HG03095 (cell line): ENCODE data around the gene NDOR1.

Source experiments
- ATAC-seq: cut with Tn5 transposase; IDR thresholded peaks from one replicate; pipeline ENCODE4 v1.9.1; 2021; ENCODE audit warnings: moderate library complexity; ENCODE audit not compliant: unreplicated experiment

NDOR1 gene

DNA sequence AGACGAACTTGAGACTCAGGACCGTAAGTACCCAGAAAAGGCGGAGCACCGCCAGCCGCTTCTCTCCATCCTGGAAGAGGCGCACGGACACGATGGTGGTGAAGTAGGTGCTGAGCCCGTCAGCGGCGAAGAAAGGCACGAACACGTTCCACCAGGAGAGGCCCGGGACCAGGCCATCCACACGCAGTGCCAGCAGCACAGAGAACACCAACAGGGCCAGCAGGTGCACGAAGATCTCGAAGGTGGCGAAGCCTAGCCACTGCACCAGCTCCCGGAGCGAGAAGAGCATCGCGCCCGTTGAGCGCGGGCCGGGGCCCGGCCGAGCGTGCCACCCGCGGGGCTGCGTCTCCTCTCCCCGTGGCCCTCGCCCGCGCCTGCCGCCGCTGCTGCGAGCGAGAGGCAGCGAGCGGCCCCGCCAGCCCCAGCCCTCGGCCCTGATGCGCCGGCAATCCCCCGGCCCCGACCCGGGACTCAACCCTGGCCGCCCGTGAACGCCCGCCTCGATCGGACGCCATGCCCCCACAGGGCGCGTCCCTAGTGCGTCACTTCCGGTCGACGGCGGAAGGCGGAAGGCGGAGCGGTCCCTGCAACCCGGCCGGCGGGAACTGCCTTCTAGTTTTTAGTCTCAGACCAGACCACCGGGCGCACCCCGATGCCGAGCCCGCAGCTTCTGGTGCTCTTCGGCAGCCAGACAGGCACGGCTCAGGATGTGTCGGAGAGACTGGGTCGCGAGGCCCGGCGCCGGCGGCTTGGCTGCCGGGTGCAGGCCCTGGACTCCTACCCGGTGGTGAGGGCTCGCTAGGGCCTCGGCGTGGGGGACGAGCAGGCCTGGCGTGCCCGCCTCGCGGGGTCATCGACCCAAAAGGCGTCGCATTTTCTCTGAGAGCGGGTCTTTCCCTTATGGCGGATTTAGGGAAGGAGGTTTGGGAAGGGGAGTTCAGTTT lies at the start of gene NDOR1, which contains the start of gene TMEM203:
TSS of gene NDOR1 (plus strand) at position 575 of the 944 bp plus-strand sequence. CDS start at position 653, 78 bp downstream.
TSS of gene TMEM203 (minus strand) at position 523 of the 944 bp plus-strand sequence. CDS start at position 289, 234 bp downstream.
- ATAC-seq, result no peak

DNA sequence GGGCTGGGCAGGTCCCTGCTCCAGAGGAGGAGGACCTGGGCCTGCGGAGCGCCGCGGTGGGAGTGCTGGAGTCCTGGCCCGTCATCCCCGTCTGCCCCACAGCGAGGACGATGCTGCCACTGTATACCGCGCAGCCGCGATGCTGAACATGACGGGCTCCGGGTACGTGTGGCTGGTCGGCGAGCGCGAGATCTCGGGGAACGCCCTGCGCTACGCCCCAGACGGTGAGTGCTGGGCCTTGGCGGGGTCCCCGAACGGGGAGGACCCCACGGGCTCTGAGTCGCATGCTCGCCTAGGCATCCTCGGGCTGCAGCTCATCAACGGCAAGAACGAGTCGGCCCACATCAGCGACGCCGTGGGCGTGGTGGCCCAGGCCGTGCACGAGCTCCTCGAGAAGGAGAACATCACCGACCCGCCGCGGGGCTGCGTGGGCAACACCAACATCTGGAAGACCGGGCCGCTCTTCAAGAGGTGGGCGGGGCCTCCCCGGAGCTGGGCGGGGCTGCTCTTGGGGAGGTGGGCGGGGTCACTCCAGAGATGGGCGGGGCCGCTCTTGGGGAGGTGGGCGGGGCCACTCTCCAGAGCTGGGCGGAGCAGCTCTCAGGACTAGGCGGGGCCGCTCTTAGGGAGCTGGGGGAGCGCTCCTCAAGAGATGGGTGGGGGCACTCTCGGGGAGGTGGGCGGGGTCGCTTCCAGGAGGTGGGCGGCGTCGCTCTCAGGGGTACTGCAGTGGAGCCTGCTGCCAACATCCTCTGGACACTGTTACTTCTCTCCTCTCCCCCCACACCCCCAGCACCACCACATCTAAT lies 48.7 kb upstream of the NDOR1 start:
- no peak for ATAC-seq

DNA sequence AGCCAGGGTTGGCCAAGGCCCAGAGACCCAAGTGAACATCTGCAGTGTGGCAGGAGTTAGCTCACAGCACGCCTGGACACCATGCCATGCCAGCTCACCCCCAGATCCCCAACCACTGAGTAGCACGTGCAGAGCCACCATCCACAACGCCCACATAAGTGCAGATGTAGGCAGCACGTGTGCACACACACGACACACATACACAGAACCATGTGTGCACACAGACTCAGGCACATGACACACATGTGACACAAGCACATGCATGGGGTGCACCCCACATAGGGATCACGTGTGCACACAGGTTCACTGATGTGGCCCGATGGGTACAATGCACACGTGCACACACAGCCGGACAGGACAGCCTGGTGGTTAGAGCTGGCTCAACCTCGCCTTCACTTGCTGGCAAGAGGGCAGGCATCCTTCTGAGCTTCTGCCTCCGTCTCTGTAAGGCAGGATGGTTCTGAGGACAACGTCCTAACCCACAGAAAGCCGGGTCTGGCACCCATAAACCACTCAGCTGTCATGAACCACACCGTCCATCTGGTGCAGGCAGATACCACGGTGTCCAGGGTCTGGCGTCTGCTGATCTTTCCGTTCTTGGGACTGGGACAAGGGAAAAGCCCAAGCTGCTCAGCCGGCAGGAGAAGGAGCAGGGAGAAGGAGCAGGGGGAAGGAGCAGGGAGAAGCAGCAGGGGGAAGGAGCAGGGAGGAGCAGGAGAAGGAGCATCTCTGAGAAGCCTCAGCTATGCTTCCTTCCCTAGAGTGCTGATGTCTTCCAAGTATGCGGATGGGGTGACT lies 47.7 kb upstream of the NDOR1 start:
- no peak for ATAC-seq

DNA sequence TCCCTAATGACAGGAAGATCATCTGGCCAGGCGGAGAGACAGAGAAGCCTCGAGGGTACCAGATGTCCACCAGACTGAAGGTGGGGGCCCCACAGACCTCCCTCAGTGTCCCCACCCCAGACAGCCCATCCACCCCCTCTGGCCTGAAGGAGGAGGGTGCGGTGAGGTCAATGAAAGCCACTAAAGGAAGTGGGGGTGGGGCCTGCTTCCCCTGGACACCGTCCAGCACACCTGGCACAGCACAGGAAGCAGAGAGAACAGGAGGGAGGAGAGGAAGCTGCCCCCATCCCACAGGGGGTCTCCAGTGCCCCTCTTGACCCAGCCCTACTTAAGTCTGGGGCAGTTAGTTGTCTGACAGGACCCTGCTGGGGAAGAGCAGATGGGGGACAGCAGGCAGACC lies 46.9 kb upstream of the NDOR1 start:
- ATAC-seq, result no peak

DNA sequence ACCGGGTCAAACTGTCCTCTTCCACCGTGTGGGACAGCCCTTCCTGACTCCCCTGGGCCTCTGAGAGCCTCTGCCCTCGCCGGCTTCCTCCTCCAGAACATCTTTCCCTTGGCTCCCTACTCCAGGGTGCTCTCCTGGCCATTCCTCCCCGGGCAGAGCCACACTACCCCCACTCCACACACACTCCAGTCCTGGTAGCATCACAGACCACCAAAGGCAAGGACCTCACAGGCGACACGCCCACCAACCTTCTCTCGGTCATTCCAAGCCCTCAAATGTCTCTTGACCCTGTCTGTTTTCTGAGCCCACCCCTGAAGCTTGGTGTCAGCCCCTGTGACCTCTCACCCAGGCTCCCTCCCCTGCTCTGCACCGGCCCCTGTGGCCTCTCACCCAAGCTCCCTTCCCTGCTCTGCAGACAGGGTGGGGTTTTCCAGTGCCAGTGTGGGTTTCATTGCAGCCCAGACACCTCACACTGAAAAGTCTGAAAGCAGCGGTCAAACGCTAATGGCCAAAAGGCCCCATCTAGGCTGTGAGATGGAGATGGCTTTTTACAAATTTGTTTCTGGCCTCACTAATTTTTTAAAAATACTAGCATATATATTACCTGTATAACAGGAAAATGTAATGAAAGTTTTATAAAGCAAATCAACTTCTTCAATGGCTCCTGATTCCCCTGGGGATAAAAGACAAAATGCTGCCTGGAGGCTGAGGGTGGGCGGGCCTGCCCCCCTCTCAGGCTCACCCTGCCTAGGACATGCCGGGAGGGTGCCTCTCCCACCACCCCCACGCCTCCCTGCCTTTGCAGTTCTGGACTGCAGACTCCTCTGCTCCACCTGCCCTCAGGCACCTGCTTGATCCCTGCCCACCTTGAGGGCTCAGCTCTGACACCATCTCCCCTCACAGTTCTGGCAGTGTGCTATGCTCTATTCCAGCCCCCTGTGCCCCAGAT lies 46.1 kb upstream of the NDOR1 start:
- ATAC-seq, result no peak

DNA sequence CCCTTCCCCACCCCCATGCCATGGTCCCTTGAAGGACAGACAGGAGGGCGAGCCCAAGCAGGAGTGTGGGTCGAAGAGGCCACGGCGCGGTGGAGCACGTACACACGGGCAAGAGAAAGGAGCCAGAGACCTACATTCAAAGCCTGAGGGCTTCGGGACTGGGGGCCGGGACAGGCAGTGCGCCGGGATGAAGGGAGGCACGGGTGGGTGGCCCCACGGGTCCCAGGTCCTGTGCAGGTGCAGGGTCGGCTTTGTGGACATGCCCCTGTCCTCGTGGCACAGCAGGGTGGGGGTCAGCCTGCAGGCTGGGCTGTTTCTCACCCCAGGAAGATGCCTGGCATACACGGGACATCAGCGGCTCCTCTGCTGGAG lies 45.5 kb upstream of the NDOR1 start:
- ATAC-seq, result no peak

DNA sequence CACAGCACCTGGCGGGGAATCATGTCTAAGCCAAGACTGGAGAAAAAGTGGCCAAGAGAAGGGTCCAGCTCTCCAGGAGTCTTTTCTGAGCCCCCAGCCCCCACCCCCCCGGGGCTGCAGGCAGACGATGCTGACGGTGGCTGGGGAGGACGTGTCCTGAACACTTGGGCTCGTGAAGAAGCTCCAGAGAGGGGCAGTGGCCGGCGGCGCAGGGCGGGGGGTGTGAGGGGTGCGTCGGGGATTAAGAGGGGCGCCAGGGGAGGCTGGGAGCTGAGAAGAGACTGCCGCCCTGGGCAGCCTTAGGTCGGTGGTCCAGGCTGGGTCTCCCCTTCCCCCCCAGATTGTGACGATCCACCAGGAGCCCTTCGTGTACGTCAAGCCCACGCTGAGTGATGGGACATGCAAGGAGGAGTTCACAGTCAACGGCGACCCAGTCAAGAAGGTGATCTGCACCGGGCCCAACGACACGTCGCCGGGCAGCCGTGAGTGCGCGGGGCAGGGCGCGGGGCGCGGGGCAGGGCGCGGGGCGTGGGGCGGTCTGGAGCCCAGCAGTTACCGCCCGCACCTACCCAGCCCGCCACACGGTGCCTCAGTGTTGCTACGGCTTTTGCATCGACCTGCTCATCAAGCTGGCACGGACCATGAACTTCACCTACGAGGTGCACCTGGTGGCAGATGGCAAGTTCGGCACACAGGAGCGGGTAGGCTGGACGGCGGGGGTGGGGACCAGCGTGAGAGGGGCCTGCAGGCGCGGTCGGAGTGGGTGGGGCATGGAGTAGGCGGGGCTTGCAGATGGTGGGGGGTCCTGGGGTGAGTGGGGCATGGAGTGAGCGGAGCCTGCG lies 44.6 kb upstream of the NDOR1 start:
- ATAC-seq, result no peak

DNA sequence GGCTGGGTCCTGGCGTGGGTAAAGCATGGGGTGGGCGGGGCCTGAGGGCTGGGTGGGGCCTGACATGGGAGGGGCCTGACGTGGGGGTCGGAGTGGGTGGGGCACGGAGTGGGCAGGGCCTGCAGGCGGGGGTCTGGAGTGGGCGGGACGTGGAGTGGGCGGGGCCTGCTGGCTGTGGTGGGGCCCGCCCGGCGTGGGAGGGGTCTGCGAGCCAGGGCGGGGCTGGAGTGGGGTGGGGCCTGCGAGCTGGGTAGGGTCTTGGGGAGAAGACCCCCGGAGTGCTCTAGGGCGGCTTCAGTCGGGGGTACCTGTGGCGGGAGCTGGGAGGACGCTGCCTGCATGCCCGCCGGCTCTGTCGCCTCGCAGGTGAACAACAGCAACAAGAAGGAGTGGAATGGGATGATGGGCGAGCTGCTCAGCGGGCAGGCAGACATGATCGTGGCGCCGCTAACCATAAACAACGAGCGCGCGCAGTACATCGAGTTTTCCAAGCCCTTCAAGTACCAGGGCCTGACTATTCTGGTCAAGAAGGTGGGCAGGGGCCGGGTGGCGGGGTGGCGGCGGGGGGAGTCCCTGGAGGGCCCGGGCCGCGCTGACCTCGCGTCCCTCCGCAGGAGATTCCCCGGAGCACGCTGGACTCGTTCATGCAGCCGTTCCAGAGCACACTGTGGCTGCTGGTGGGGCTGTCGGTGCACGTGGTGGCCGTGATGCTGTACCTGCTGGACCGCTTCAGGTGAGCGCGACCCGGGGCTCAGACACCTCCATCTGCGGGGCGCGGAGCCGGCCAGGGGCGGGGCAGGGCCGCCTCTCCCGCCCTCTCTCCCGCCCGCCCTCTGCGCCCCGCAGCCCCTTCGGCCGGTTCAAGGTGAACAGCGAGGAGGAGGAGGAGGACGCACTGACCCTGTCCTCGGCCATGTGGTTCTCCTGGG lies 43.7 kb upstream of the NDOR1 start:
- ATAC-seq, result no peak

DNA sequence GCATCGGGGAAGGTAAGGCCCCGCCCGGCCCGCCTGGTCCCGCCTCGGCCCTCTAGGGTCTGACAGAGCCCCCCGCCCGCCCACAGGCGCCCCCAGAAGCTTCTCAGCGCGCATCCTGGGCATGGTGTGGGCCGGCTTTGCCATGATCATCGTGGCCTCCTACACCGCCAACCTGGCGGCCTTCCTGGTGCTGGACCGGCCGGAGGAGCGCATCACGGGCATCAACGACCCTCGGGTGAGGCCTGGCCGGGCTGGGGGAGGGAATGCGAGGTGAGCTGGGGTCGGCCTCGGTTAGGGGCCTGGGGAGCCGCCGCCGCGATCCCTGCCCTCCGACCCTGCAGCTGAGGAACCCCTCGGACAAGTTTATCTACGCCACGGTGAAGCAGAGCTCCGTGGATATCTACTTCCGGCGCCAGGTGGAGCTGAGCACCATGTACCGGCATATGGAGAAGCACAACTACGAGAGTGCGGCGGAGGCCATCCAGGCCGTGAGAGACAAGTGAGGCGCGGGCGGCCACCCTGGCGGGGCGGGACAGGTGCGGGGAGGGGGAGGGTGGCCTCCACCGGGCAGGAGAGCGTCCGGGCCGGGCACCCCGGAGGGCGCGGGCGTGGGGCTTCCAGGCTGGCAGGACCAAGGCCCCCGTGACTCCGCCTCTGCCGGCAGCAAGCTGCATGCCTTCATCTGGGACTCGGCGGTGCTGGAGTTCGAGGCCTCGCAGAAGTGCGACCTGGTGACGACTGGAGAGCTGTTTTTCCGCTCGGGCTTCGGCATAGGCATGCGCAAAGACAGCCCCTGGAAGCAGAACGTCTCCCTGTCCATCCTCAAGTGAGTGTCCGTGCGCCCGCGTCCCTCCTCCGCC lies 42.8 kb upstream of the NDOR1 start:
- ATAC-seq, result no peak

DNA sequence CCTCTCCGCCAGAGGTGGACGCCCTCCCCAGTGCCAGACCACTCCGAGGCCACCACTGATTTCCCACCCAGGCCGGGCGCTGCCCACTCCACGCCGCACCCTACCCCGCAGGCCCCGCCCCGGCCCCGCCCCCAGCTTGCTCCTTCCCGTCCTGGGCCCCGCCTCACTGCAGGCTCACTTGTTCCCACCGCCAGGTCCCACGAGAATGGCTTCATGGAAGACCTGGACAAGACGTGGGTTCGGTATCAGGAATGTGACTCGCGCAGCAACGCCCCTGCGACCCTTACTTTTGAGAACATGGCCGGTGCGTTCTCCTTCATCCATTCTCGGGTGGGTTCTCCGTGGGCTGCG lies 42.2 kb upstream of the NDOR1 start:
- ATAC-seq, result no peak

DNA sequence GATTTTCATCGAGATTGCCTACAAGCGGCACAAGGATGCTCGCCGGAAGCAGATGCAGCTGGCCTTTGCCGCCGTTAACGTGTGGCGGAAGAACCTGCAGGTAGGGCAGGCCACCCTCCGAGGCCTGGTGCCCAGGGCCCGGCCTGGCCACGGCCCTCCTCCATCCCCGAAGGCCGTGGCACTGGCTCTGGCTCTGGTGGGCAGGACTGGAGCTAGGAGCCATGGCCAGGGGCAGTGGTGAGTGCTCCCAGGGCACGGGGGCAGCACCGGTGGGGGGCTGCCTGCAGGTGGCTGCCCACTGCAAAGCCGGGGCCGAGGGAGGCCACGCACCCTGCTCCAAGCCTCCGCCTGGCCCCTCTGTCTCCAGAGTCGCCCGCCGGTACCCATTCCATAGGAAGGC lies 41.7 kb upstream of the NDOR1 start:
- ATAC-seq, result no peak

DNA sequence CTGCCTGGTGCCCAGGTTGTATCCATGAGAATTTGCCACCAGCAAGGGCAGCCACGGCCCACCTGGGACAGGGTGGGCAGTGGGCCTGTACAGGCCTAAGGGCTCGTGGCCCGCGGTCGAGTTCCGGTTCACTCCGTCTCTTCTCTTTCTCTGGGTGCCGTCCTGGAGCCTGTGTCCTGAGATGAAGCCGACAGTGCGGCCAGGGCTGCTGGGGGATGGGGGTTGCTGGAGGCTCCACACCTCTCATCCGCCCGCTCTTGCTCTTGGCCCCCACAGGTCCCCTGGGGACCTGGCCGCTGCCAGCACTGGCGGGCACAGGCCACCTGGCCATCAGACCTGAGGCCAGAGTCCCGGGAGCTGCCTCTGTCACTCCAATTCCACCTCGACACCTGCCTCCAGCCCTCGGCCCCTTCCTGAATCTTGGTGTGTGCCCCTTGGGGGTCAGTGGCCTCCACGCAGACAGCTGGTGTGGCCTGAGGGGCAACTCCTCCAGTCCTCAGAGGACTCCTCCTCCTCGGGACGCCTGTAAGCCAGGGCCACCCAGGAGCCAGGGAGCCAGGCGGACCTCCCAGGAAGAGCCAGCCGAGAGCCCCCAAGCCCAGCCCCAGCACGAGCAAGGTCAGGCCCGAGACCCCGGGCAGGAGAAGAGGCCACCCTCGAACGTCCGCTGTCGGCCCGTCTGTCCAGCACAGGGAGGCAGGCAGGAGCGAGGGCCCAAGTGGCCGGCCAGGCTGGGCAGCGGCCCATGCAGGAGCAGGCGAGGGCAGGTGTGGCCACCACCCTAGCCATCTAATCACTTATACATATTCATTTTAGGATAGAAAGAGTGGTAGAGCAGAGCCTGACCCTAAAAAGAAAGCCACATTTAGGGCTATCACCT lies 40.9 kb upstream of the NDOR1 start:
- no peak for ATAC-seq

DNA sequence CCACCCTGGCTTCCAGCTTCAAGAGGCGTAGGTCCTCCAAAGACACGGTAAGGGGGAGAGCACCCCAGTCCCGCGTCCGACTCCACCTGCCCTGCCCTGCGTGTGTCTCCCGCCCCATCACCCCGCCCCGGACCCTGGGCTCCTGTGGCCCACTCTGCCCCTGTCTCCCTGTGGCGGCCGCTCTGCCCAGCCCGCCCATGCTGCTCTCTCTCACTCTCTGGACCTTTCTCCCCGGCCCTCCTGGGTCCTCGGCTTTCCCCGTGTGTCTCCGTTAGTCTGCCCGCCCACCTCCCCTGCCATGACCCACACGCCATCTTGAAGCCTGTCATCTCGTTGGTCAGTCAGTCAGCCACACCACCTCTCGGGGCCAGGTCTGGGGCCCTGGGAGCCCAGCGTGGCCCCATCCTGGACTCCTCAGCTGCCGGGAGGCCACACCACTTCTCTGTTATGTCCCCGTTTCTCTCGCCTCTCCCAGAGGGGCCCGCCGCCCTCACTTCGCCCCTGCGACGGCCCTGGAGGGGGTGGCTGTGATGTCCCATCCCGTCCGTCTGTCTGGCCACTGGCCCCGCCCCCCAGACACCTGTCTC lies 40.2 kb upstream of the NDOR1 start:
- no peak for ATAC-seq

DNA sequence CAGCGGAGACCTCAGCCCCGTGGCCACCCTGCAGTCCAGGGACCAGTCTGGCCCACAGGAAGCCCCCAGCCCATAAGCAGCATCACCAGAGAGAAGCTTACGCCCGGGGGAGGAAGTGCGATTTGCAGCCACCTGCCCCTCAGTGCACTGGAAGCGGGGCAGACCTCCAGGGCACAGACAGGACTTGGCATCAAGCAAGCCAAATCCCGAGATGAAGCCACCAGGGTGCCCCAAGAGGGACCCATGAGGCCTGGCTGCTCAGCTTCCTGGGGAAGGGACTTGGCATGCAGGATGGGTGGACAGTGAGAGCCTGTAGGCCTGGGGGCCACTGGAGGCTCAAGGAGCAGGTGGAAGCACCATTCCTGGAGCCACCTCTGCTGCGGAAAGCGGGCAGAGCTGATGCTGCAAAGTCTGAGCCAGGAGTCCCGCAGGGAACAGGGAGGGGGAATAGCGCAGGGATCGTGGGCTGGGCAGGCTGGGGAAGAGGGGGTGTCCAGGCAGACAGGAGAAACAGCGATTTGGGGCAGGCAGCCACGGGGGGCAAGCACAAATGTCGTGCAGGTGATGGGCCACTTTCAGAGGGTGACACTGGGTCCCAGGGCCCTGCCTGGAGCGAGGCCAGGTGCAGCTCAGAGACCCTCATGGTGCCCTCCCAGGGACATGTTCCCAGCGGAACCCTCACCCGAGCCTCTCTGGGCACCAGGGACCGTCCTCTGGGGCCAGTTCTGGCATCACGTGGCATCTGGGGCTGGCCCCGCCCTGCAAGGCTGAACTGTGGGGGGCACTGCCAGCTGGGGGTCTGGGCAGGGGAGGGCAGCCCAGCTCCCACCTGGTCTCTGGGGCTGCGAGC lies 38.9 kb upstream of the NDOR1 start:
- no peak for ATAC-seq

DNA sequence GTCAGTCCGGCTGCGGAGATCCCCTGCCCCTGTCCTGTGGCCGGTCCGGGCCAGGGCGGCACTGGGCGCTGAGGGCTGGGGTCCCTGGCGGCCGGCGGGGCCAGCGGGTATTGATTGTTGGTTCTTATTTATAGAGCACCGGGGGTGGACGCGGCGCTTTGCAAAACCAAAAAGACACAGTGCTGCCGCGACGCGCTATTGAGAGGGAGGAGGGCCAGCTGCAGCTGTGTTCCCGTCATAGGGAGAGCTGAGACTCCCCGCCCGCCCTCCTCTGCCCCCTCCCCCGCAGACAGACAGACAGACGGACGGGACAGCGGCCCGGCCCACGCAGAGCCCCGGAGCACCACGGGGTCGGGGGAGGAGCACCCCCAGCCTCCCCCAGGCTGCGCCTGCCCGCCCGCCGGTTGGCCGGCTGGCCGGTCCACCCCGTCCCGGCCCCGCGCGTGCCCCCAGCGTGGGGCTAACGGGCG lies 38.2 kb upstream of the NDOR1 start:
- no peak for ATAC-seq
